NT2/D1 (cell line): ENCODE results near the gene MYCBPAP.

Experiments
- YY1 ChIP-seq: IDR thresholded peaks from 2 replicates; pipeline ENCODE4 v1.6.1; 2011; ENCODE audit not compliant: insufficient read length, insufficient read depth
- ZNF274 ChIP-seq: IDR thresholded peaks from 2 replicates; pipeline ENCODE4 v1.6.1; 2011; ENCODE audit warnings: mild to moderate bottlenecking, low read depth, low read length

- TF ChIP-seq YY1 (no peak), ZNF274 (no peak)
Measured at GRCh38 chr17:50578173-50578572, 69.9 kb downstream of the MYCBPAP start.
